ENCODE results near the gene NPTN. TPM values are rescaled to one million over a fixed set of nuclear protein-coding genes. Genes with fewer than 3 reads are reported as not detected.

NPTN gene
- total and polyA plus RNA-seq, 12 donors = 89.9 to 212 (median 186) TPM

DNA sequence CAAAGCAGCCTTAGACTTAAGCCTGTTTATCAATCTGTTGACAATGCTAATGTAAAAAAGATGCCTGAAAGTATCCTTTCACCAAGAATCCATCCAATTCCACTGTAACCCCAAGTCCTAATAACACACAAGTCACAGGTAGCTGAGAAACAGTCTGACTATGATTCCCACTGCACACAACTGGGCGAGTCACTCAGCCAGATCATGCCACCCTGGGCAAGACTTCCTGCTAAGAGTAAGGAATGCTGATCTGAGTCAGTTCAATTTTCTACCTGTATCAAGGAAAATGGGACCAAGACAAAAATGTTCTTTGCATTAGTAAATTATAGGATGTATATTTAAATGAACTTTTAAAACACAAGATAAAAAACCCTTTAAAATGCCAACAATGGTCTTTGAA is 33.3 kb downstream of the NPTN start:
- peaks cover 22 to 100% (median 95%) of the 10 kb centered on the region in 9 donors for H3K4me1 ChIP-seq
- DNase-seq (no peak), ATAC-seq (no peak)
- no peaks in the 10 kb centered on the region for H3K27me3 ChIP-seq
- peak overlapping the region in 1 of 10 donors; percentile 21 for H3K27ac ChIP-seq
- intact Hi-C loops (cut with DNase I) = loop anchor here in 3 of 10 donors (5.0 kb wide), 1 partner anchor 32 kb away; the partner anchor contains the start of gene NPTN (in 3 of the 3)
- H3K36me3 ChIP-seq = no peaks in the 10 kb centered on the region
- no peak overlapping the region for H3K4me3 ChIP-seq
- WGBS, 2 donors = 94 to 100% methylated on average over 1 of the region's 1 CpG
- no peaks in the 10 kb centered on the region for H3K9me3 ChIP-seq
- TF ChIP-seq, protein P1, sequence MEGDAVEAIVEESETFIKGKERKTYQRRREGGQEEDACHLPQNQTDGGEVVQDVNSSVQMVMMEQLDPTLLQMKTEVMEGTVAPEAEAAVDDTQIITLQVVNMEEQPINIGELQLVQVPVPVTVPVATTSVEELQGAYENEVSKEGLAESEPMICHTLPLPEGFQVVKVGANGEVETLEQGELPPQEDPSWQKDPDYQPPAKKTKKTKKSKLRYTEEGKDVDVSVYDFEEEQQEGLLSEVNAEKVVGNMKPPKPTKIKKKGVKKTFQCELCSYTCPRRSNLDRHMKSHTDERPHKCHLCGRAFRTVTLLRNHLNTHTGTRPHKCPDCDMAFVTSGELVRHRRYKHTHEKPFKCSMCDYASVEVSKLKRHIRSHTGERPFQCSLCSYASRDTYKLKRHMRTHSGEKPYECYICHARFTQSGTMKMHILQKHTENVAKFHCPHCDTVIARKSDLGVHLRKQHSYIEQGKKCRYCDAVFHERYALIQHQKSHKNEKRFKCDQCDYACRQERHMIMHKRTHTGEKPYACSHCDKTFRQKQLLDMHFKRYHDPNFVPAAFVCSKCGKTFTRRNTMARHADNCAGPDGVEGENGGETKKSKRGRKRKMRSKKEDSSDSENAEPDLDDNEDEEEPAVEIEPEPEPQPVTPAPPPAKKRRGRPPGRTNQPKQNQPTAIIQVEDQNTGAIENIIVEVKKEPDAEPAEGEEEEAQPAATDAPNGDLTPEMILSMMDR (IDR thresholded peaks at IDR 0.05) = no peak

DNA sequence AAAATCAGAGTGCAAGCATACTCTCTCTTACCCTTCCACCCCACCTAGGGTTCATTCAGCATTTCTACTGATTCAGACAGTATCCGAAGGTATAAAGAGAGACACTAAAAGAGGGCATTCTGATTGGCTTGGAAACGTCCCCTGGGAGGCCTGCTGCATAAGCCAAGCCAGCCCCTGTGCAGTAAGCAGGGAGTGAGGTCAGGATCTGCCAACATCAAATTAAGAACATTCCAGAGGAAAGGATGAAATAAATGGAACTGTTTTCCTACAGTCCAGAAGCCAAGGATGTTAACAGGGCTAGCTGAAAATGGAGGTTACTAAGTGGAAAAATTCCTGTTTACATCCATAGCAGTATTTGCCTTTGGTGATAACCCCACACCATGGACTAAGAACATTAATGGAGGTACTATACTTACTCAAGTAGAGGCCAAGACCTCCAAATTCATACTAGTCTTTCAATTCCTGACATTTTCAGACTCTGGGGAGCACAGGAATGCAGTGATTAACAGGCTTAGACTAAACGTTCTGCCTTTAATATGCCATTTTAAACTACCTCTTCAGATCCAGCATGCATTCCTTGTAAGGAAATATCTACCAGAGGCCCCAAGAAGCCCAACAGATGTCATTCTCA is 34.5 kb downstream of the NPTN start:
- intact Hi-C loops (cut with DNase I) = loop anchor here in 3 of 10 donors (5.0 kb wide), 1 partner anchor 34 kb away; the partner anchor contains the start of gene NPTN (in 3 of the 3)
- TF ChIP-seq, protein P1 (IDR thresholded peaks at IDR 0.05) = no peak
- no peak overlapping the region for H3K4me3 ChIP-seq
- no peaks in the 10 kb centered on the region for H3K27me3 ChIP-seq
- peak overlapping the region in 1 of 10 donors; percentile 13 for H3K27ac ChIP-seq
- no peak for DNase-seq
- peak in 2 of 8 donors; percentile 21 to 32 for ATAC-seq
- H3K4me1 ChIP-seq = peaks cover 24 to 100% (median 100%) of the 10 kb centered on the region in 9 donors
- WGBS, 2 donors = 25 to 27% methylated on average over 3 of the region's 3 CpGs
- no peaks in the 10 kb centered on the region for H3K36me3 ChIP-seq
- no peaks in the 10 kb centered on the region for H3K9me3 ChIP-seq

DNA sequence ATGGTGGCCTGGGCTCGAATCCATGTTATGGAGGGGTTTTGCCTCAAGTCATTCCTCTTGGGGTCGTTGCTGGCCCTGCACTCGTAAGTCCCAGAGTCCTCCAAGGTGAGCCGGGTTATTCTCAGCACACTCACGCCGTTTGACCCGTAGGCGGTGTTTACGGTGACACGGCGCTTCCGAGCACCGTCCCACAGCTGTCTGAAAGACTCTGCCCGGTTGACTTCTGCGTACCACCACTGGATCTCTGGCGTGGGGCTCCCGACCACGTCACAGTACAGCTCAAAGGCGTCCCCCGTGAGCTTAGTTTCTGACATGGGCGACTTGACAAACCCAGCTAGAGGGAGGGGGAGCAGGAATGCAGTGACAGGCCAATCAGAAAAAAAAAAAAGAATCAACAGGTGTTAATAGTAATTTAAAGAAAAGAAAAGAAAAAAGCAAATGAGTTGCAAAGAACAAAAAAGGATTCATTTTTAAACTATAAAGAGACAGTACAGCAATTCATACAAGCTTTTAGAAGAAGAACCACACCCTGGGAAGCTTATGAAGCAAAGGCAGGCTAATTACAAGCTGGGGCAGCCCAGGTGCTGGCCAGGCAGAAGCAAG is 36.1 kb downstream of the NPTN start:
- TF ChIP-seq, protein P1 (IDR thresholded peaks at IDR 0.05) = no peak
- Histone ChIP-seq H3K4me3 (no peak overlapping the region), H3K27me3 (no peaks in the 10 kb centered on the region), H3K27ac (peak overlapping the region in 2 of 10 donors; percentile 13 to 14), H3K4me1 (peaks cover 27 to 100% (median 92%) of the 10 kb centered on the region in 9 donors), H3K36me3 (peaks cover 0 to 4% (median 0%) of the 10 kb centered on the region in 9 donors), H3K9me3 (no peaks in the 10 kb centered on the region)
- ATAC-seq (peak in 1 of 8 donors; percentile 12), DNase-seq (no peak)
- intact Hi-C loops (cut with DNase I) = loop anchor here in 3 of 10 donors (5.0 kb wide), 1 partner anchor 35 kb away; the partner anchor contains the start of gene NPTN (in 3 of the 3)
- WGBS, 2 donors = 86 to 90% methylated on average over 21 of the region's 21 CpGs

DNA sequence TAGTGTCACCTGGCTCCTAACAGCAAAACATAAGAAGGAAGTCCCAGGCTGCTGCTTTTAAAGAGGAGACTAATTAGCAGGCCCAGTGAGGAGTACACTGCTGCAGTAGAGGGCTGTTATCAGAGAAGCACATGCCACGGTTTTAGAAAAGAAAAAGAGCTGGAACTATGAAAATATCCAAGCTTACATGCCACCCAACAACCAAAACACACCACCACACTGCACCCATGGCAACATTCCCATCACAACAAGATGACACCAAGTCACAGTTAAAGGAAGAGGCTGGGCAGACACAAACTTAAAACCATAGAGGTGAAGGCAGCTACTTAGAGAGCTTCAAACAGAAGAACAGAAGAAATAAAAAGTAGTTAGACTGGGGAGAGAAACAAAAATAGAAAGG is 37.0 kb downstream of the NPTN start:
- intact Hi-C loops (cut with DNase I) = loop anchor here in 3 of 10 donors (5.0 kb wide), 1 partner anchor 36 kb away; the partner anchor contains the start of gene NPTN (in 3 of the 3)
- Histone ChIP-seq H3K4me1 (peaks cover 25 to 94% (median 82%) of the 10 kb centered on the region in 9 donors), H3K36me3 (peaks cover 0 to 14% (median 4%) of the 10 kb centered on the region in 9 donors), H3K27me3 (no peaks in the 10 kb centered on the region), H3K4me3 (no peak overlapping the region), H3K9me3 (no peaks in the 10 kb centered on the region), H3K27ac (peak overlapping the region in 3 of 10 donors; percentile 2 to 11 (median 5))
- DNase-seq (no peak), ATAC-seq (peak in 3 of 8 donors; percentile 15 to 36 (median 16))
- 17 to 20% methylated on average over 1 of the region's 1 CpG for WGBS, 2 donors
- TF ChIP-seq, protein P1 (IDR thresholded peaks at IDR 0.05) = no peak
